Measurements from ENCODE around the gene DLG5. TPM values are rescaled to one million over a fixed set of nuclear protein-coding genes. Genes with fewer than 3 reads are reported as not detected.

DLG5 gene
- total RNA-seq, 4 donors from 2014 or later: 52.0 to 127 (median 56.3) TPM

- Histone ChIP-seq H3K36me3 (peaks cover 0 to 23% of the 10 kb centered on the region in 2 donors), H3K4me3 (no peak overlapping the region), H3K27me3 (no peaks in the 10 kb centered on the region), H3K27ac (peak overlapping the region in 2 of 4 donors; percentile 37 to 49), H3K9me3 (no peaks in the 10 kb centered on the region), H3K4me1 (peaks cover 0 to 42% (median 0%) of the 10 kb centered on the region in 3 donors)
- TF ChIP-seq, protein P1, sequence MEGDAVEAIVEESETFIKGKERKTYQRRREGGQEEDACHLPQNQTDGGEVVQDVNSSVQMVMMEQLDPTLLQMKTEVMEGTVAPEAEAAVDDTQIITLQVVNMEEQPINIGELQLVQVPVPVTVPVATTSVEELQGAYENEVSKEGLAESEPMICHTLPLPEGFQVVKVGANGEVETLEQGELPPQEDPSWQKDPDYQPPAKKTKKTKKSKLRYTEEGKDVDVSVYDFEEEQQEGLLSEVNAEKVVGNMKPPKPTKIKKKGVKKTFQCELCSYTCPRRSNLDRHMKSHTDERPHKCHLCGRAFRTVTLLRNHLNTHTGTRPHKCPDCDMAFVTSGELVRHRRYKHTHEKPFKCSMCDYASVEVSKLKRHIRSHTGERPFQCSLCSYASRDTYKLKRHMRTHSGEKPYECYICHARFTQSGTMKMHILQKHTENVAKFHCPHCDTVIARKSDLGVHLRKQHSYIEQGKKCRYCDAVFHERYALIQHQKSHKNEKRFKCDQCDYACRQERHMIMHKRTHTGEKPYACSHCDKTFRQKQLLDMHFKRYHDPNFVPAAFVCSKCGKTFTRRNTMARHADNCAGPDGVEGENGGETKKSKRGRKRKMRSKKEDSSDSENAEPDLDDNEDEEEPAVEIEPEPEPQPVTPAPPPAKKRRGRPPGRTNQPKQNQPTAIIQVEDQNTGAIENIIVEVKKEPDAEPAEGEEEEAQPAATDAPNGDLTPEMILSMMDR (IDR thresholded peaks at IDR 0.05): no peak
- TF ChIP-seq POLR2A (IDR thresholded peaks at IDR 0.05) (no peak), EP300 (IDR thresholded peaks at IDR 0.05) (no peak), POLR2AphosphoS5 (IDR thresholded peaks at IDR 0.05) (no peak)
- no peak for ATAC-seq
- 84% methylated on average over 6 of the region's 6 CpGs; no CpG with 5 or more reads in 1 of the 2 donors for WGBS, 2 donors (ENCODE audit: low coverage in 1 of 2)
Observed at GRCh38 chr10:77861366-77861765, 65.2 kb downstream of the DLG5 start.

DNA sequence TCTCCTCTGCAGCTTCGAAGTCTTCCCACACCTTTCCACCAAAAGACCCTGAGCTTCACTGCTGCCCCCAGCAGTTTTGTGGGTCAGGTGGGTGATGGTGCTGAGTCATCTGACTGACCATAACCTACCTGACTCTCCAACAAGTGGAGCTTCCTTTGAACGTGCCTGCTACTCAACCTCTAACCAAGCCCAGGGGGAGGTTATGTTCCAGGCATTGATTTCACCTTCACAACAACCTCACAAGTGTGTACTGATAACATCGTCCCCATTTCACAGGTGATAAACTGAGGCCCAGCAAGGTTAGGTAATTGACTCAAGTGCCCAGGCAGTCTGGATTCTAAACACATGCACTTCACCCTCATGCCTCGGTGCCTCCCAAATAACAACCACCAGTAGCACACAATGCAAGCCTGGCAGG lies 66.7 kb downstream of the DLG5 start:
- peaks cover 0 to 40% (median 8%) of the 10 kb centered on the region in 3 donors for H3K4me1 ChIP-seq

GRCh38 chr10:77859200-77859864 lies 67.2 kb downstream of the DLG5 start:
- 90 to 91% methylated on average over 2 to 7 of the region's 7 CpGs for WGBS, 2 donors (ENCODE audit: low coverage in 1 of 2)
- Histone ChIP-seq H3K36me3 (peaks cover 0 to 29% of the 10 kb centered on the region in 2 donors), H3K27me3 (no peaks in the 10 kb centered on the region)

More for the DNA sequence above, 66.7 kb downstream of the DLG5 start:
- Histone ChIP-seq H3K36me3 (peaks cover 0 to 25% of the 10 kb centered on the region in 2 donors), H3K27ac (peak overlapping the region in 1 of 4 donors; percentile 49), H3K27me3 (no peaks in the 10 kb centered on the region), H3K4me3 (no peak overlapping the region), H3K9me3 (no peaks in the 10 kb centered on the region)
- no peak for TF ChIP-seq POLR2A (IDR thresholded peaks at IDR 0.05)
- no peak for ATAC-seq
- 90 to 92% methylated on average over 2 to 4 of the region's 4 CpGs for WGBS, 2 donors (ENCODE audit: low coverage in 1 of 2)

GRCh38 chr10:77857272-77857671 lies 69.3 kb downstream of the DLG5 start:
- TF ChIP-seq POLR2AphosphoS5 (IDR thresholded peaks at IDR 0.05): no peak
- TF ChIP-seq, protein P1 (IDR thresholded peaks at IDR 0.05): no peak
- no peak for TF ChIP-seq POLR2A (IDR thresholded peaks at IDR 0.05)
- no peak for TF ChIP-seq EP300 (IDR thresholded peaks at IDR 0.05)
- no peak for ATAC-seq
- Histone ChIP-seq H3K36me3 (peaks cover 0 to 49% of the 10 kb centered on the region in 2 donors), H3K9me3 (no peaks in the 10 kb centered on the region), H3K4me3 (no peak overlapping the region), H3K27me3 (no peaks in the 10 kb centered on the region), H3K27ac (peak overlapping the region in 1 of 4 donors; percentile 17), H3K4me1 (peaks cover 0 to 25% (median 8%) of the 10 kb centered on the region in 3 donors)
- 74% methylated on average over 8 of the region's 11 CpGs; no CpG with 5 or more reads in 1 of the 2 donors for WGBS, 2 donors (ENCODE audit: low coverage in 1 of 2)

More at GRCh38 chr10:77859200-77859864, 67.2 kb downstream of the DLG5 start:
- H3K27ac ChIP-seq: peak overlapping the region in 1 of 4 donors; percentile 49
- H3K4me3 ChIP-seq: no peak overlapping the region
- TF ChIP-seq POLR2AphosphoS5 (IDR thresholded peaks at IDR 0.05) (no peak), EP300 (IDR thresholded peaks at IDR 0.05) (no peak), POLR2A (IDR thresholded peaks at IDR 0.05) (no peak)
- TF ChIP-seq, protein P1 (IDR thresholded peaks at IDR 0.05): no peak
- no peak for ATAC-seq
- no peaks in the 10 kb centered on the region for H3K9me3 ChIP-seq
- peaks cover 0 to 36% (median 8%) of the 10 kb centered on the region in 3 donors for H3K4me1 ChIP-seq

DNA sequence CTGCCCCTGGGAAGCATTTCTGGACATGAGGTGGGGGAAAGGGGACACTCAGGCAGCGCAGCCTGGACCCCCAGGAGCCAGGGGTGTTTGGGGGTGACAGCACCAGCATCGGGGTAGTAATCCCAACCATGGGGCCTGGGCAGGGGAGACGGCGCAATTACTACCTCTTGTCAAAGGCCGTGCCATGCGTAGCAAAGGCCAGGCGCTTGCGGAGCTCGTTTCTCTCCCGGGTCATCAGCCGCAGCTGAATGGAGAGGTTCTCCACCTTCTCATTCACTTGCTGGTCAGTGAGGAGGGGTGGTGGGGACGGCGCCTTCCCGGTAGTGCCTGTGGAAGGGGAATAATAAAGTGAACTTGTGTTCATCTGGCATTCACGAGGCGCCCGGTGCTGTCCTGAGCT lies 70.0 kb downstream of the DLG5 start:
- 88% methylated on average over 11 of the region's 17 CpGs; no CpG with 5 or more reads in 1 of the 2 donors for WGBS, 2 donors (ENCODE audit: low coverage in 1 of 2)

More for the DNA sequence above, 70.0 kb downstream of the DLG5 start:
- peaks cover 0 to 21% (median 8%) of the 10 kb centered on the region in 3 donors for H3K4me1 ChIP-seq
- TF ChIP-seq POLR2A (IDR thresholded peaks at IDR 0.05) (no peak), EP300 (IDR thresholded peaks at IDR 0.05) (no peak), POLR2AphosphoS5 (IDR thresholded peaks at IDR 0.05) (no peak)
- TF ChIP-seq, protein P1 (IDR thresholded peaks at IDR 0.05): no peak
- H3K4me3 ChIP-seq: no peak overlapping the region
- no peaks in the 10 kb centered on the region for H3K9me3 ChIP-seq
- peak overlapping the region in 1 of 4 donors; percentile 17 for H3K27ac ChIP-seq
- H3K36me3 ChIP-seq: peaks cover 0 to 56% of the 10 kb centered on the region in 2 donors
- no peaks in the 10 kb centered on the region for H3K27me3 ChIP-seq
- no peak for ATAC-seq

Measured in gastroesophageal sphincter (tissue), 4 donors.